Activated CD4-positive, alpha-beta T cell treated with anti-CD3 and anti-CD28 coated beads, Interleukin-2, amount 10 ng/mL, durations not matched to agents 7 days and 5 days (primary cell): ENCODE measurements around the gene CNPY3. TPM values are rescaled to one million over a fixed set of nuclear protein-coding genes. Genes with fewer than 3 reads are reported as not detected.

Experiments used
- CTCF ChIA-PET: fragments of 350-600 bp; sonication (Branson Sonifier 250); formaldehyde crosslinking; loops from one replicate; lab custom pipeline; 2021; ENCODE audit warnings: antibody characterized with exemption; lab: Charles Lee
- POLR2A ChIA-PET: fragments of 350-600 bp; sonication (Branson Sonifier 250); formaldehyde crosslinking; loops from one replicate; lab custom pipeline; 2021; ENCODE audit warnings: antibody characterized with exemption; lab: Charles Lee
- DNase-seq: peaks from one replicate; pipeline ENCODE4 v3.0.0-alpha.2; 2020
- H3K27ac Mint-ChIP-seq: one replicate; pipeline ENCODE4 v1.8.0; 2021; ENCODE audit warnings: mild to moderate bottlenecking, moderate library complexity, mixed read lengths
- H3K27me3 Mint-ChIP-seq: one replicate; pipeline ENCODE4 v1.8.0; 2021; ENCODE audit warnings: mixed read lengths
- H3K36me3 Mint-ChIP-seq: one replicate; pipeline ENCODE4 v1.8.0; 2021; ENCODE audit warnings: low read depth, mixed read lengths
- H3K4me1 Mint-ChIP-seq: one replicate; pipeline ENCODE4 v1.8.0; 2021; ENCODE audit warnings: mixed read lengths
- H3K4me3 Mint-ChIP-seq: one replicate; pipeline ENCODE4 v1.8.0; 2021; ENCODE audit warnings: mild to moderate bottlenecking, moderate library complexity, mixed read lengths
- H3K9me3 Mint-ChIP-seq: one replicate; pipeline ENCODE4 v1.8.0; 2021; ENCODE audit warnings: mixed read lengths
- total RNA-seq, 2 experiments: library from RNA; stranded (reverse); gene quantifications; one replicate each; pipeline ENCODE4 v1.2.3, GENCODE V29; 2021

Gene CNPY3
- total RNA-seq, 2 experiments from 2014 or later, result 69.7 to 75.0 TPM

DNA sequence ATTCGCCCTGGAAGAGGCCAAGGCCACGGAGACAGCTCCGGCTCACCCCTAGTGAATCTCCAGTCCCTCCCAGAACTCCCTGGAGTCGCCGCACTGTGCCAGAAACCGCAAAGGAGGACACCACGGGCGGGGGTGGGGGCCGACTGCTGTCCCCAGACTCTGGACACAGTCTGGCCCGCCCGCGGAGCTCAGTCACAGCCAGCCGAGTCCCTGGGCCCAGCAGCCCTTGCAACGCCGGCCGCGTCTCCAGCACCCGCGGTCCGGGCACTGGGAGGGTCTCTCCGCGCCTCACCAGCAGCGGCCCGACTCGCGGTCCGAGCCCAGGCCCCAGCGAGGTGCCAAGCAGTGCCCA lies 49.2 kb downstream of the CNPY3 start:
- ChIA-PET POLR2A (interaction anchor here (1.3 to 2.6 kb wide), 2 partner anchors 49 to 75 kb away, joined by 3 to 13 read pairs; partner anchors contain the start of genes CNPY3 and CUL7), CTCF (interaction anchor here (0.6 to 2.3 kb wide), 9 partner anchors 8 to 1107 kb away, joined by 3 to 7 read pairs (median 4); partner anchors contain the start of genes CNPY3 and KLHDC3)
- peak overlapping the region; percentile 89 for H3K4me3 Mint-ChIP-seq
- peaks cover 19% of the 10 kb centered on the region for H3K36me3 Mint-ChIP-seq
- peak; percentile 17 for DNase-seq
- H3K4me1 Mint-ChIP-seq, result peaks cover 44% of the 10 kb centered on the region
- no peaks in the 10 kb centered on the region for H3K9me3 Mint-ChIP-seq
- peak overlapping the region; percentile 87 for H3K27ac Mint-ChIP-seq
- no peaks in the 10 kb centered on the region for H3K27me3 Mint-ChIP-seq

DNA sequence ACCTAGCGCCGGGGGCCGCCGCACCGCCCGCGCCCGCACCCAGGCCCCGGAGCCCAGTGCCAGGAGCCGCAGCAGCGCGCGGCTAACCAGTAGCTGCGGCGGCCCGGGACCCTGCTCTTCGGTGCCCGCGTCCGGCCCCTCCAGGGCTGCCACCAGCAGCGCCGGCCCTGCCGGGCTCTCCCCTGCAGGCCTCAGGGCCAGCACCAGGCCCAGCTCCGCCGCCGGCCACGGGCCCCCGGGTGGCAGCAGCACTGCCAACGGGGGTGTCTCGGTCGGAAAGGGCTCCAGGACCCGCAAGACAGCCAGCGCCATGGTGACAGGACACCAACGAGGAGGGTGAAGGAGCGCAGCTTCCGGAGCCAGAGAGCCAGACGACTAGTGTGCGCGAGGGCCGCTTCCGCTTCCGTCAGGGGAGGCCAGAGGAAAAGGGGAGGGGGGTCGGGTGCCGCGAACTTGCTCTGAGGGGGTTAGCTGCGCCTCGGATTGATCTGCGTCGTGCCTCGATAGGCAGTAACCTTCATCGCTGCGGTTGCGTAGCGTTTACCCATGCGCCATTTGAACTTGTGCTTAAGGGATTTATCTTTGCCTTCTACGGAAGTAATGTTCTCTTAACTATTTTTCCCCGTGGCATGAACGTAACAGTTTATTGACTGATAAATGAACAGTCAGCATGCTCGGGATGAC lies 49.7 kb downstream of the CNPY3 start, which contains the start of gene PEX6:
Gene PEX6, minus strand, starts transcription at position 343 of the 684 bp plus-strand sequence. Its CDS starts 31 bp downstream, at position 312.
- CTCF ChIA-PET, result interaction anchor here (0.6 to 2.3 kb wide), 10 partner anchors 8 to 1106 kb away, joined by 3 to 7 read pairs (median 4); partner anchors contain the start of genes CNPY3 and KLHDC3
- peak; percentile 99 for DNase-seq
- no peaks in the 10 kb centered on the region for H3K9me3 Mint-ChIP-seq
- peaks cover 48% of the 10 kb centered on the region for H3K4me1 Mint-ChIP-seq
- POLR2A ChIA-PET, result interaction anchor here (1.3 to 2.6 kb wide), 2 partner anchors 50 to 75 kb away, joined by 3 to 13 read pairs; partner anchors contain the start of genes CNPY3 and CUL7
- peak within 1 kb of the TSS; percentile 98 for H3K27ac Mint-ChIP-seq
- peaks cover 16% of the 10 kb centered on the region for H3K36me3 Mint-ChIP-seq
- H3K27me3 Mint-ChIP-seq, result no peaks in the 10 kb centered on the region
- H3K4me3 Mint-ChIP-seq, result peak within 1 kb of the TSS; percentile 89

DNA sequence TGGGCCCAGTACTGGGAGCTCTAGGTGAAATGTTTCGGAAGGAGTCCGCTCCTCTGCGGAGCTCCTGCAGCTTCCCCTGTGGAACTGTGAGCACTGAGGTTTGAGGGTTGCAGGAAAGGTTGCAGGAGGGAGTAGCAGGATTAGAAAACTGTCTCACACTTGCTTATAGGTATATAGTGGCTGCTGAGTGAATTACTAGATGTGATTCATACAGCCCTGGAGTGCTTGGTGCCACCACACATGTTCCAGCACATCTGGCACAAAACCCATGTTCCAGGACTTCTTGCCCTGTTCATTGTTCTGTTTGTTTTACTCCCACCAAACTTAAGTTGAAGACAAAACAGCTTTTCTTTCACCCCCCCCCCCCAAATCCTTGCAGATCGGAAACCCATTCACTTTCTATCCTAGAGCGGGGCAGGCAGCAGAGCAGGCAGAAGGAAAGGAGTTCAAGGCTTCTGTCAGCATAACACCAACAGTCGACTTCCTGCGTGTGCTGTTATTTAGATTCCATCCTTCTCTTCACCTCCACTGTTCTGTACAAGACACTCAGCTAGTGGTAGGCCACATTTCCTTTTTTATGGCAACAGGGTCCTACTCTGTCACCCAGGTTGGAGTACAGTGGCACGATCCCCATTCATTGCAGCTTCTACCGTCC lies 50.4 kb downstream of the CNPY3 start:
- Mint-ChIP-seq H3K9me3 (no peaks in the 10 kb centered on the region), H3K4me3 (peak overlapping the region; percentile 78), H3K4me1 (peaks cover 49% of the 10 kb centered on the region), H3K27me3 (no peaks in the 10 kb centered on the region), H3K27ac (peak overlapping the region; percentile 98), H3K36me3 (peaks cover 14% of the 10 kb centered on the region)
- peak; percentile 20 for DNase-seq
- CTCF ChIA-PET, result interaction anchor here (1.0 to 2.3 kb wide), 8 partner anchors 9 to 168 kb away, joined by 3 to 7 read pairs (median 4); partner anchors contain the start of gene CNPY3
- POLR2A ChIA-PET, result interaction anchor here (0.6 to 2.6 kb wide), 3 partner anchors 9 to 74 kb away, joined by 3 to 13 read pairs (median 3); partner anchors contain the start of genes CNPY3 and CUL7

GRCh38 chr6:42981836-42982235 lies 52.6 kb downstream of the CNPY3 start:
- H3K27me3 Mint-ChIP-seq, result no peaks in the 10 kb centered on the region
- H3K27ac Mint-ChIP-seq, result peak overlapping the region; percentile 48
- CTCF ChIA-PET, result interaction anchor here (0.7 kb wide), 1 partner anchor 832 kb away, joined by 3 read pairs; no protein-coding TSS in a partner anchor
- no peak for DNase-seq
- H3K36me3 Mint-ChIP-seq, result peaks cover 18% of the 10 kb centered on the region
- POLR2A ChIA-PET, result no interaction called here
- H3K4me3 Mint-ChIP-seq, result no peak overlapping the region
- peaks cover 55% of the 10 kb centered on the region for H3K4me1 Mint-ChIP-seq
- H3K9me3 Mint-ChIP-seq, result no peaks in the 10 kb centered on the region

DNA sequence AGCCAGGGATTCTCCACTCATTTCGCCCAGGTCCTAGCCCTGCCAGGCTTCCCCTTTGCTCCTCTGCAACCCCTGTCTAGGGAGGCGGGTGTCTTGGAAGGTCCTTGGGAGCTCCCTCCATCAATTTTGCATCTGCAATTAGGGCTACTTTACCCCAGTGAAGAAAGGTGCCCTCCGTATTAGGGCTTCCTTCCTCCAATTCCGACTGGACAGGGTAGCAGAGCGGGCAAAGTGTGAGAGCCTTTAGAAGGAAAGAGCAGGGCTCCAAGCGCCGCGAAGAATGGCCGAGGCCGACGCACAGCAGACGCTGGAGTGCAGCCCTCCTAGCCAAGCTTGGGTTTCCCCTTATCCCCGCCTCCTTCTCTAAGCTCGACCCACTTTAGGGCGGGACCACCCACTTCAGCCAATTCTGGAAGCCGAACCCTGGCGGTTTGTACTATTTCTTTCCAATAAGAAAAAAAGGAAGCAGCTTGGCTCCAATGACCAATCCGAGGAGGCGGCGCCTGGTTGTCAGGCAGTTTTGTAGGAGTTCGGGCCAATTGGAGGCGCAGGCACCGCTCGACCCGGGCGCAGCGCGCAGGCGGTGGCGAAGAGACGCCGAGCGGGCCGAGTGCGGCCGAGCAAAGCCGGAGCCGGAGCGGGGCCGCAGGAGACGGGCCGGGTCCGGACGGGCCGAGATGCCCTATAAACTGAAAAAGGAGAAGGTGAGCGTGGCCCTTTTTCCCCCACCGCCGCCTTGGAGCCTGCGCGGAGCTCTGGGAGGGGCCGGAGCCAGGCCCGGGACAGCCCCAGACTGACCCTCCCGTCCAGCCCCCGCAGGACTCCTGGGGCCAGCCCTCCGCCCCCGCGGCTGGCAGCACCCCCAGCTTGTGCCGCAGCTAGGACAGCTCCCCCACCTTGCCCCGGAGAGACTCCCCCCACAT lies 55.0 kb downstream of the CNPY3 start, which contains the start of gene PPP2R5D:
Gene PPP2R5D, plus strand, starts transcription at position 570 of the 923 bp plus-strand sequence. Its CDS starts 108 bp downstream, at position 678.
- peak within 1 kb of the TSS; percentile 93 for H3K27ac Mint-ChIP-seq

GRCh38 chr6:42984924-42985475 lies 55.7 kb downstream of the CNPY3 start:
- Mint-ChIP-seq H3K36me3 (peaks cover 27% of the 10 kb centered on the region), H3K9me3 (no peaks in the 10 kb centered on the region), H3K4me1 (peaks cover 54% of the 10 kb centered on the region), H3K27me3 (no peaks in the 10 kb centered on the region), H3K27ac (peak overlapping the region; percentile 93), H3K4me3 (peak overlapping the region; percentile 93)
- peak; percentile 29 for DNase-seq
- ChIA-PET POLR2A (no interaction called here), CTCF (interaction anchor here (1.1 to 1.6 kb wide), 4 partner anchors 11 to 159 kb away, joined by 3 to 5 read pairs (median 4); partner anchors contain the start of gene CNPY3)

More for the DNA sequence above, 55.0 kb downstream of the CNPY3 start, which contains the start of gene PPP2R5D:
- CTCF ChIA-PET, result interaction anchor here (0.8 to 1.7 kb wide), 6 partner anchors 12 to 69 kb away, joined by 3 to 5 read pairs (median 4); partner anchors contain the start of genes CNPY3, CUL7, KLHDC3 and MEA1
- Mint-ChIP-seq H3K9me3 (no peaks in the 10 kb centered on the region), H3K4me1 (peaks cover 61% of the 10 kb centered on the region), H3K4me3 (peak within 1 kb of the TSS; percentile 93), H3K36me3 (peaks cover 23% of the 10 kb centered on the region), H3K27me3 (no peaks in the 10 kb centered on the region)
- POLR2A ChIA-PET, result interaction anchor here (0.9 to 1.3 kb wide), 2 partner anchors 54 to 75 kb away, joined by 4 to 5 read pairs; partner anchors contain the start of genes CNPY3, KLC4 and MRPL2
- DNase-seq, result peak; percentile 99

GRCh38 chr6:42987533-42988451 lies 58.5 kb downstream of the CNPY3 start:
- Mint-ChIP-seq H3K36me3 (peaks cover 35% of the 10 kb centered on the region), H3K27me3 (no peaks in the 10 kb centered on the region), H3K9me3 (no peaks in the 10 kb centered on the region), H3K4me1 (peaks cover 47% of the 10 kb centered on the region), H3K4me3 (no peak overlapping the region), H3K27ac (no peak overlapping the region)
- DNase-seq, result no peak
- ChIA-PET POLR2A (interaction anchor here (0.6 kb wide), 1 partner anchor 8 kb away, joined by 3 read pairs; no protein-coding TSS in a partner anchor), CTCF (interaction anchor here (0.6 to 1.7 kb wide), 7 partner anchors 16 to 206 kb away, joined by 3 to 6 read pairs (median 4); no protein-coding TSS in a partner anchor)

DNA sequence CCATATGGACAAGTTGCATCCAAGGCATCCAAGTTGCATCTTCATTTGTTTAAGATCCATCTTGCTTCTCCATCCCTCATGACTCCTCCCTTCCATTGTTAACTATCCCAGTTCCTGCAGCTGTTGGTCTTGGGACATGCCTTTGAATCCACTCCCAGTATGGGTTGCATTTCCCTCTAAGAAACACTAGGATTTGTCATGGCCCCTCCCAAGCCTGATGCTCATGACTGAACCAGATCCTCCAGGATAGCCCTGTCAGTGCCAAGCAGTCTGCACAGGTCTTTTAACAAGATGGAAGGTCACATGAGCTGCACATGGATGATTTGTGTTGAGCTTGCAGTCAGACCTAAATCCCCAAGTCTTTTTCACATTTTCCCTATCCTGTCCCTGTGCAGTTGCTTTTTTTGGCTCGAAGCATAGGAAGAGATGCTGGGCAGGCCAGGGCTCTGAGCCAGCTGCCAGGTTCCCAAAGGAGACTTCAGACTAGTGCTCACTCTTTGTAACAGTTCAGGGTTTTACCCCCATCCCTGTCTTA lies 59.3 kb downstream of the CNPY3 start:
- DNase-seq, result no peak
- Mint-ChIP-seq H3K27ac (no peak overlapping the region), H3K9me3 (no peaks in the 10 kb centered on the region), H3K36me3 (peaks cover 36% of the 10 kb centered on the region), H3K4me1 (peaks cover 47% of the 10 kb centered on the region), H3K4me3 (no peak overlapping the region), H3K27me3 (no peaks in the 10 kb centered on the region)
- CTCF ChIA-PET, result interaction anchor here (0.5 to 1.7 kb wide), 7 partner anchors 16 to 207 kb away, joined by 3 to 6 read pairs (median 4); no protein-coding TSS in a partner anchor
- POLR2A ChIA-PET, result interaction anchor here (0.6 kb wide), 1 partner anchor 8 kb away, joined by 3 read pairs; no protein-coding TSS in a partner anchor
